ENCODE measurements around the gene ZMYND19. TPM values are rescaled to one million over a fixed set of nuclear protein-coding genes. Genes with fewer than 3 reads are reported as not detected.

ZMYND19 gene
- total and polyA plus RNA-seq, 2 of the 4 experiments (the other 2 are of a cell fraction) = 14.3 to 21.4 TPM

GRCh38 chr9:137593176-137593575, 2.9 kb upstream of the ZMYND19 start:
- WGBS, 2 experiments (ENCODE audit: extremely low coverage in 2 of 2, insufficient read length in 1 of 2) = 80% methylated on average over 1 of the region's 12 CpGs; no CpG with 5 or more reads in 1 of the 2 experiments
- BruUV-seq (replicated peaks) = no TSS peak

More at GRCh38 chr9:137593176-137593575, 2.9 kb upstream of the ZMYND19 start:
- H2BK20ac ChIP-seq (ENCODE audit: low read depth, low read length) = no peak overlapping the region
- no peak overlapping the region for H2AFZ ChIP-seq (replicated peaks; ENCODE audit: low read length, poor library complexity)
- no peak overlapping the region for H3K56ac ChIP-seq (ENCODE audit: extremely low read depth, insufficient read depth, low read length)
- H3K4me1 ChIP-seq (ENCODE audit: control insufficient read depth, insufficient read depth, low read length) = peaks cover 7% of the 10 kb centered on the region
- no peak overlapping the region for H4K8ac ChIP-seq (ENCODE audit: low read depth in 2 of 2, low read length in 2 of 2)
- no peak overlapping the region for H3K18ac ChIP-seq (ENCODE audit: low read depth, low read length)
- intact Hi-C loops (cut with micrococcal nuclease) (no loop called here), in situ Hi-C loops (cut with MboI; ENCODE audit: low sequenced_read_pairs) (no loop called here), dilution Hi-C loops (cut with HindIII; ENCODE audit: low sequenced_read_pairs, unreplicated experiment) (no loop called here)
- H3K36me3 ChIP-seq (ENCODE audit: control insufficient read depth, insufficient read depth, low read length) = peaks cover 4% of the 10 kb centered on the region
- no peak overlapping the region for H2BK120ac ChIP-seq (ENCODE audit: low read depth, low read length)
- ATAC-seq (ENCODE audit: low read depth) = no peak
- ChIA-PET POLR2A (ENCODE audit: unreplicated experiment) (no interaction called here), CTCF (no interaction called here)
- no peaks in the 10 kb centered on the region for H3K27me3 ChIP-seq (ENCODE audit: control insufficient read depth, insufficient read depth, low read length)
- H3K9ac ChIP-seq (ENCODE audit: low read depth, low read length) = no peak overlapping the region
- no peak overlapping the region for H3K23ac ChIP-seq (ENCODE audit: low read depth, low read length)
- no peak for TF ChIP-seq CTCF (conservative IDR thresholded peaks at IDR 0.05; ENCODE audit: low read depth, low read length)
- no peak for TF ChIP-seq MXI1 (IDR thresholded peaks at IDR 0.05; ENCODE audit: borderline replicate concordance, low read depth, low read length)
- no peak for TF ChIP-seq RFX5 (IDR thresholded peaks at IDR 0.05; ENCODE audit: low read depth, low read length)
- no peak for TF ChIP-seq CEBPB (IDR thresholded peaks at IDR 0.05; ENCODE audit: low read depth, low read length)
- TF ChIP-seq USF2 (IDR thresholded peaks at IDR 0.05; ENCODE audit: low read depth, low read length) = no peak
- TF ChIP-seq MAZ (IDR thresholded peaks at IDR 0.05; ENCODE audit: borderline replicate concordance, low read depth, low read length) = no peak
- TF ChIP-seq RAD21 (IDR thresholded peaks at IDR 0.05; ENCODE audit: low read length) = no peak
- TF ChIP-seq FOS (IDR thresholded peaks at IDR 0.05; ENCODE audit: low read depth, low read length) = no peak
- TF ChIP-seq NFE2L2 (IDR thresholded peaks at IDR 0.05; ENCODE audit: low read depth, low read length) = no peak
- no peak for TF ChIP-seq SMC3 (IDR thresholded peaks at IDR 0.05; ENCODE audit: low read depth, low read length)
- no peak for TF ChIP-seq RCOR1 (IDR thresholded peaks at IDR 0.05; ENCODE audit: insufficient replicate concordance, low read length)
- no peak for TF ChIP-seq POLR2A (IDR thresholded peaks at IDR 0.05; ENCODE audit: low read depth, low read length)
- TF ChIP-seq CHD1 (IDR thresholded peaks at IDR 0.05; ENCODE audit: low read depth, low read length) = no peak
- no peak for TF ChIP-seq ELK1 (IDR thresholded peaks at IDR 0.05; ENCODE audit: borderline replicate concordance, low read depth, low read length)
- TF ChIP-seq MAFK (IDR thresholded peaks at IDR 0.05; ENCODE audit: low read depth, low read length) = no peak
- no peak overlapping the region for H2AK5ac ChIP-seq (ENCODE audit: low read depth, low read length)
- H3K4ac ChIP-seq (ENCODE audit: low read depth, low read length) = no peak overlapping the region
- H2AK9ac ChIP-seq (replicated peaks; ENCODE audit: low read depth, low read length, poor library complexity) = no peak overlapping the region
- no peaks in the 10 kb centered on the region for H3K9me1 ChIP-seq (ENCODE audit: insufficient read depth, low read length)
- peaks cover 10% of the 10 kb centered on the region; the same call in 1 of the 2 replicates for H4K20me1 ChIP-seq (ENCODE audit: insufficient read depth, low read length)
- no peak overlapping the region for H2BK5ac ChIP-seq (ENCODE audit: low read depth, low read length, poor library complexity, severe bottlenecking)
- H4K5ac ChIP-seq (ENCODE audit: low read depth, low read length) = no peak overlapping the region
- no peak overlapping the region for H2BK15ac ChIP-seq (ENCODE audit: low read depth, low read length)
- H4K91ac ChIP-seq (ENCODE audit: insufficient read depth, low read depth, low read length) = no peak overlapping the region
- peaks cover 7 to 24% of the 10 kb centered on the region in 2 experiments for H3K79me1 ChIP-seq (ENCODE audit: low read depth in 1 of 2, low read length in 2 of 2)
- no peak overlapping the region for H3K14ac ChIP-seq (replicated peaks; ENCODE audit: low read depth, low read length)
- DNase-seq = no peak
- no peak overlapping the region for H3K27ac ChIP-seq (ENCODE audit: insufficient read depth, low read length)
- H3K4me2 ChIP-seq (ENCODE audit: low read depth, low read length) = no peak overlapping the region
- no peak overlapping the region for H3K4me3 ChIP-seq (ENCODE audit: insufficient read depth, low read depth, low read length)
- no peaks in the 10 kb centered on the region for H3K9me3 ChIP-seq (ENCODE audit: control insufficient read depth, insufficient read depth, low read length)
